Measurements from ENCODE around the gene MRGPRG.

Gene MRGPRG

GRCh38 chr11:3229673-3230630 is 11.3 kb upstream of the MRGPRG start:
- Mint-ChIP-seq H3K4me1 (ENCODE audit: low read depth) (no peaks in the 10 kb centered on the region), H3K36me3 (ENCODE audit: low read depth) (no peaks in the 10 kb centered on the region), H3K9me3 (no peaks in the 10 kb centered on the region), H3K27me3 (ENCODE audit: low read depth) (peaks cover 3% of the 10 kb centered on the region), H3K4me3 (no peak overlapping the region), H3K27ac (no peak overlapping the region)
- no peak for DNase-seq (ENCODE audit: low spot score)

DNA sequence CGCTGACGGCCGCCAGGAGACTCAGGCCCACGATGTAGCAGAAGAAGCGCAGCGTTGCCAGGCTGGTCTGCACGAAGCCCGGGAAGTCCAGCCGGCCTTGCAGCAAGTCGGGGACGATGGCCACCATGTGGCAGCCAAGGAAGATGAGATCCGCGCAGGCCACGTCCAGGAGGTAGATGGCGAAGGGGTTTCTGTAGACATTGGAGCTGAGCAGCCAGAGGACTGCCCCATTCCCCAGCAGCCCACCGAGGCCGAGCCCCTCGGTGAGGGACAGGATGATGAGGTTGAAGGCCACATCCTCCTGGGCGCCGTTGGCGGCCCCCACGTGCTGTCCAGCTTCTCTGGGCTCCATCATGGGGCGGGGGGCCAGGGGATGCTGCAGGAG is 9.8 kb upstream of the MRGPRG start:
- H3K4me1 Mint-ChIP-seq (ENCODE audit: low read depth), result no peaks in the 10 kb centered on the region
- no peak overlapping the region for H3K27ac Mint-ChIP-seq
- H3K27me3 Mint-ChIP-seq (ENCODE audit: low read depth), result no peaks in the 10 kb centered on the region
- H3K4me3 Mint-ChIP-seq, result no peak overlapping the region
- DNase-seq (ENCODE audit: low spot score), result no peak
- no peaks in the 10 kb centered on the region for H3K9me3 Mint-ChIP-seq
- no peaks in the 10 kb centered on the region for H3K36me3 Mint-ChIP-seq (ENCODE audit: low read depth)

GRCh38 chr11:3227568-3228444 is 9.2 kb upstream of the MRGPRG start:
- H3K27me3 Mint-ChIP-seq (ENCODE audit: low read depth), result no peaks in the 10 kb centered on the region
- H3K27ac Mint-ChIP-seq, result no peak overlapping the region
- H3K9me3 Mint-ChIP-seq, result no peaks in the 10 kb centered on the region
- H3K4me3 Mint-ChIP-seq, result no peak overlapping the region
- H3K4me1 Mint-ChIP-seq (ENCODE audit: low read depth), result peaks cover 1% of the 10 kb centered on the region
- DNase-seq (ENCODE audit: low spot score), result no peak
- H3K36me3 Mint-ChIP-seq (ENCODE audit: low read depth), result no peaks in the 10 kb centered on the region

DNA sequence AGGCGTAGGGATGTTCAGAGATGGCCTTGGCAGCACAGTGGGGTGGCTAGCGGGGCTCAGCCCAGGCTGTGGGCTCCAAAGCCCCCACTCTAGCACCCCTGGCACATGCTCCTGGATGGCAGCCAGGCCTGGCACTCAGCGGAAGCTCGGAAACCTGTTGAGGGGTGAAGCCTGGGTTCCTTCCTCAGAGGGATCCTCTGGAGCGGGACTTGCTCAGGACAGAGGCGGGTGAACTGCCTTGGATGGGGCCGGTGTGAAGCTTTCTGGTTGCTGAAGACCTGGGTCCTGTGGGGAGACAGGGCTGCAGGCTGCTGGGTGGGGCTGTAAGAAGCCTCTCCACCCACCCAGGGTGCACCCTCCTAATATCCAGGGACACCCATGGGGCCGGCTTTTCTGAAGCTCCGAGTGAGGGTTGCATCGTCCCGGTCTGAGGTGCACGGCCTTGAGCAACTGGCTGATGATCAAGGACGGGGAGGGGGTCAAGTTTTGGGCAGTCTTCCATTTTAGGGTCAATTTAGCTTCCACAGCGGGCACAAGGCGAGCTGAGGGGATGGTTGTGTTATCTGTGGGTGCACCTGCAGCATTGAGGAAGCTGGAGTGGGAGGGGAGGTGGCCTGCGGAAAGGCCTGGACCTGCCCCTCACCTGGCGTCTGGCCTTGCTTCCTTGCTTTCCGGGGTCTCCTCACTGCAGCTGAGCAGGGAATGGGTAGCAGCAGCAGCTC is 8.4 kb upstream of the MRGPRG start:
- Mint-ChIP-seq H3K9me3 (no peaks in the 10 kb centered on the region), H3K36me3 (ENCODE audit: low read depth) (no peaks in the 10 kb centered on the region), H3K27me3 (ENCODE audit: low read depth) (no peaks in the 10 kb centered on the region), H3K4me1 (ENCODE audit: low read depth) (peaks cover 1% of the 10 kb centered on the region), H3K4me3 (no peak overlapping the region), H3K27ac (no peak overlapping the region)
- DNase-seq (ENCODE audit: low spot score), result no peak

GRCh38 chr11:3225826-3226750 is 7.5 kb upstream of the MRGPRG start:
- H3K27me3 Mint-ChIP-seq (ENCODE audit: low read depth), result no peaks in the 10 kb centered on the region
- H3K4me1 Mint-ChIP-seq (ENCODE audit: low read depth), result peaks cover 1% of the 10 kb centered on the region
- no peak for DNase-seq (ENCODE audit: low spot score)
- no peak overlapping the region for H3K4me3 Mint-ChIP-seq
- H3K9me3 Mint-ChIP-seq, result no peaks in the 10 kb centered on the region
- no peak overlapping the region for H3K27ac Mint-ChIP-seq
- no peaks in the 10 kb centered on the region for H3K36me3 Mint-ChIP-seq (ENCODE audit: low read depth)

DNA sequence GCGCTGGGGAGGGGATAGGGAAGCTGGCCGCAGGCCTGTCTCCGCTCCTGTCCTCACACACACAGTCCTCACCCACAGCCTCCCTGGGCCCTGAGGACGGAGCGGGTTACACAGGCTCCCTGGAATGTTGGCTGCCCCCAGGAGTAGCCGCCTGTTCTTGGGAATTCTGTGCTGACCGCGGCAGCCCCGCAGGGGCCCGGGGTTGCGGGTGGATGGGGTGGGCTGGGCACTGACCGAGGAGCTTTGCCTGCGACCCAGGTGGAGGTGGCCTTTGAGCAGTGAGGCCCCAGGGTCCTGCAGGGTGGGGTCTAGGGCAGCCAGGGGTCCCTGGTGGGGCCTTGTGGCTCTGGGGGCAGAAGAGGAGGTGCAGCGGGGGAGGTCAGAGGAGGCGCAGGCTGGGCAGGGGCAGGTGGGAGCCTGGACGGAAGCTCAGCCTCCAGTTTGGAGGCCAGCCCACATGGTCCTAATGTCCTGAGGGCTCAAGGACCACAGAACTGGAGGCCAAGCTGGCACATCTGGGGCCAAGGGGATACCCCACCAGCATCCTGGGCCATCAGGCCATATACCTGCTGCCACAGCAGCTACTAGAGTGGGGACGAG is 6.6 kb upstream of the MRGPRG start:
- Mint-ChIP-seq H3K27ac (no peak overlapping the region), H3K9me3 (no peaks in the 10 kb centered on the region), H3K4me1 (ENCODE audit: low read depth) (peaks cover 1% of the 10 kb centered on the region), H3K4me3 (no peak overlapping the region), H3K36me3 (ENCODE audit: low read depth) (no peaks in the 10 kb centered on the region), H3K27me3 (ENCODE audit: low read depth) (no peaks in the 10 kb centered on the region)
- no peak for DNase-seq (ENCODE audit: low spot score)

- H3K4me3 Mint-ChIP-seq, result no peak overlapping the region
- no peaks in the 10 kb centered on the region for H3K9me3 Mint-ChIP-seq
- H3K27me3 Mint-ChIP-seq (ENCODE audit: low read depth), result no peaks in the 10 kb centered on the region
- no peaks in the 10 kb centered on the region for H3K36me3 Mint-ChIP-seq (ENCODE audit: low read depth)
- peaks cover 1% of the 10 kb centered on the region for H3K4me1 Mint-ChIP-seq (ENCODE audit: low read depth)
- DNase-seq (ENCODE audit: low spot score), result no peak
- no peak overlapping the region for H3K27ac Mint-ChIP-seq
Observed at GRCh38 chr11:3224401-3225057, 5.9 kb upstream of the MRGPRG start.

- H3K9me3 Mint-ChIP-seq, result no peaks in the 10 kb centered on the region
- no peaks in the 10 kb centered on the region for H3K36me3 Mint-ChIP-seq (ENCODE audit: low read depth)
- no peak overlapping the region for H3K4me3 Mint-ChIP-seq
- peaks cover 1% of the 10 kb centered on the region for H3K4me1 Mint-ChIP-seq (ENCODE audit: low read depth)
- H3K27me3 Mint-ChIP-seq (ENCODE audit: low read depth), result no peaks in the 10 kb centered on the region
- H3K27ac Mint-ChIP-seq, result no peak overlapping the region
- no peak for DNase-seq (ENCODE audit: low spot score)
Observed at GRCh38 chr11:3223932-3224381, 5.3 kb upstream of the MRGPRG start.

DNA sequence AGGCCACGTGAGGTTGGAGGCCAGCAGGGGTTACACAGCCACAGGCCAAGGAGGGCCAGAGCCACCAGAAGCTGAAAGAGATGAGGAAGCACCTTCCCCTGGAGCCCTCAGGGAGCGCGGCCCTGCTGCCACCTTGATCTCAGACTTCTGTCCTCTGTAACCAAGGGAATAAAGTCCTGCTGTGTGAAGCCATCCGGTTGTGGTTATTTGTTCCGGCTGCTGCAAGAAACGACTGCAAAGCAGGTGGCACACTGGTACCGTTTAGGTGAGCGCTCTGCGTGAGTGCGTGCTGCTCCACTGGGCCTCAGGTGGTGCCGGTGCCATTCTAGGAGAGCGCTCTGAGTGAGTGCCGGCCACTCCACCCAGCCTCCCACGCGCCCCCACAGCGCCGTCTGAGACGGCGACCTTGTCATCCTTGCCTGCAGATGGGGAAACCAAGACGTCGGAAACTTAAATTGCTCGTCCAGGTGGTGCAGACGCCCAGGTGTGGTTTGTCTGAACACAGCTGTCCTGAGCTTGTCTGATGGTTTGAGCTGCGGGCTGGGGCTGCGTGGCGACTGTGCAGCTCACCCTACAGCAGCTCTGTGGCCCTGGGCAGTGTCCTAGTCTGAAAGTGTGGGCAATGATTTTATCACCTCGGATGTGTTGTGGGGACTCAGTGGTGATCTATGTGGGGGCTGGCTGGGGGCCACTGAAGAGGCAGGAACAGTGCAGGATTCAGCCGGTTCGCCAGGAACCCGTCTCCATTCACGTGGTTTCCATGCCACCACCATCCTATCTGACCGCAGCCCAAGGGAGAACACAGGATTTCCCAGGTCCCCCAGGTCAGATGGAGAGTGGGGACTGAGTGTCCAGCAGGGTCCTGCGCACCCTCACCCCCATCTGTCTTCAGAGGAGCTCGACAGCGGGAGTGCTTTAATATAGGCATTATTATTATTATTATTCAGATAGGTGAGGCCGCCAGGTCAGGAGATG is 4.6 kb upstream of the MRGPRG start:
- no peaks in the 10 kb centered on the region for H3K36me3 Mint-ChIP-seq (ENCODE audit: low read depth)
- no peak overlapping the region for H3K27ac Mint-ChIP-seq
- H3K27me3 Mint-ChIP-seq (ENCODE audit: low read depth), result no peaks in the 10 kb centered on the region
- no peak overlapping the region for H3K4me3 Mint-ChIP-seq
- H3K9me3 Mint-ChIP-seq, result no peaks in the 10 kb centered on the region
- peaks cover 1% of the 10 kb centered on the region for H3K4me1 Mint-ChIP-seq (ENCODE audit: low read depth)
- no peak for DNase-seq (ENCODE audit: low spot score)

DNA sequence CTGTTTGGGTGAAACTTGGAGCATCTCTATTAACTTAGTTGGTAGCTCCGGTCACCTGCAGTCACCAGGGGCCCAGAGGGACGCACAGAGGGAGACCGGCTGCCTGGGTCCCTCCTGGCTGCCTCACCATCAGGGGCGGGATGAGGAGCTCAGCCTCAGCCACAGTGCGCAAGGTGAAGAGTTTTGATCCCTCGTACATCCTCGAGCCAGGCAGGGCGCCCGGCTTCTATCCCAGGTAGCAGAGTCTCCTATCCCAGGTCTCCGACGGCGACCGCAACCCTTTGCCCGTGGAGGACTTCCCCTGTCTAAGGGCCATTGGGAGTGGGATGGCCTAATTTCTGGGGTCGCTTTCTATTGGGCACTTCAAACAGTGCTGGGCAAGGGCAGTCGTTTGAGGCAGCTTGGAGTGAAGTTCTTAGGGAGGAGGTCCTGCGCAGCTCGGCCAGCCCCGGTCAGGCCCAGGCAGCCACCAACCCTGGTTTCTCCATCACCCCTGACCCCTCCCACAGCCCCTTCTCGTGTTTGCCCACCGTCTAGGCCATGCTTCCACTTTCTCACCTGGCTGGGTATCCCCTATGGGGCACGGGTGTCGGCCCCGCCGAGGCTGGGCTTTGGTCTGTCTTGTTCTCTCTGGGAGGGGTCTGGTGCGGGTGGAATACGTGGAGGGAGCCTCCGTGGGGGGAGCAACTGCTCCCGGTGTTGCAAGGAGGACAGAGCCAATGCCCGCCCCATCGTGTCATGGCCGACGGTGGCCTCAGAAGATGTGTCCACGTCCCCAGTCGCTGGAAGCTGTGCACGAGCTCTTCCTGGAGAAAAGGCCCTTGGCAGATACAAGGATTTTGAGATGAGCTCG is 3.6 kb upstream of the MRGPRG start:
- DNase-seq (ENCODE audit: low spot score), result no peak
- Mint-ChIP-seq H3K36me3 (ENCODE audit: low read depth) (no peaks in the 10 kb centered on the region), H3K9me3 (no peaks in the 10 kb centered on the region), H3K27me3 (ENCODE audit: low read depth) (no peaks in the 10 kb centered on the region), H3K27ac (no peak overlapping the region), H3K4me3 (no peak overlapping the region), H3K4me1 (ENCODE audit: low read depth) (peaks cover 1% of the 10 kb centered on the region)
